OCI-LY1 (cell line): Measurements from ENCODE around the gene BAIAP2.

Experiments
- H2AFZ ChIP-seq: fragments of 200-600 bp; sonication (generic), shearing (Covaris generic); 2 replicates; pipeline ENCODE4 v1.6.0; 2014; ENCODE audit warnings: antibody characterized with exemption, mild to moderate bottlenecking, low read length
- H3F3A ChIP-seq: fragments of 200-600 bp; sonication (generic), shearing (Covaris generic); 2 replicates; pipeline ENCODE4 v1.6.0; 2014; ENCODE audit warnings: mild to moderate bottlenecking, antibody characterized with exemption, low read length, moderate library complexity; ENCODE audit not compliant: insufficient read depth
- H3K27ac ChIP-seq: fragments of 200-600 bp; sonication (generic); 2 replicates; pipeline ENCODE4 v1.5.1; 2014; ENCODE audit warnings: low read length, mixed run types, mild to moderate bottlenecking, low read depth; ENCODE audit not compliant: poor library complexity, severe bottlenecking
- H3K27me3 ChIP-seq: fragments of 200-600 bp; sonication (generic); 2 replicates; pipeline ENCODE4 v1.6.0; 2014; ENCODE audit warnings: antibody characterized with exemption, mild to moderate bottlenecking, low read length, moderate library complexity; ENCODE audit not compliant: insufficient read depth
- H3K36me3 ChIP-seq: fragments of 200-600 bp; sonication (generic); 2 replicates; pipeline ENCODE4 v1.6.1; 2014; ENCODE audit warnings: mild to moderate bottlenecking, antibody characterized with exemption, low read length, moderate library complexity, mixed read lengths; ENCODE audit not compliant: insufficient read depth
- H3K4me1 ChIP-seq: fragments of 200-600 bp; sonication (generic); 2 replicates; pipeline ENCODE4 v1.5.1; 2014; ENCODE audit warnings: mild to moderate bottlenecking, low read length, moderate library complexity; ENCODE audit not compliant: insufficient read depth, severe bottlenecking
- H3K4me2 ChIP-seq: fragments of 200-600 bp; sonication (generic), shearing (Covaris generic); 2 replicates; pipeline ENCODE4 v1.6.1; 2014; ENCODE audit warnings: low read length
- H3K4me3 ChIP-seq: fragments of 200-600 bp; sonication (generic); 2 replicates; pipeline ENCODE4 v1.5.1; 2014; ENCODE audit warnings: low read length, low read depth, mild to moderate bottlenecking, mixed read lengths; ENCODE audit not compliant: poor library complexity, severe bottlenecking
- H3K79me2 ChIP-seq: fragments of 200-600 bp; shearing (Covaris generic); 2 replicates; pipeline ENCODE4 v1.6.1; 2016; ENCODE audit warnings: mixed run types, low read length, mixed read lengths; ENCODE audit not compliant: insufficient read depth
- H3K9ac ChIP-seq: fragments of 200-600 bp; sonication (generic), shearing (Covaris generic); 2 replicates; pipeline ENCODE4 v1.6.1; 2014; ENCODE audit warnings: mild to moderate bottlenecking, low read length, mixed read lengths
- H3K9me2 ChIP-seq: fragments of 200-600 bp; sonication (generic), shearing (Covaris generic); 2 replicates; pipeline ENCODE4 v1.6.1; 2014; ENCODE audit warnings: low read depth, mild to moderate bottlenecking, low read length, mixed read lengths
- H3K9me3 ChIP-seq: fragments of 200-600 bp; shearing (Covaris generic); 2 replicates; pipeline ENCODE4 v1.6.1; 2014; ENCODE audit warnings: low read length, mixed read lengths
- H4K20me1 ChIP-seq: fragments of 200-600 bp; sonication (generic), shearing (Covaris generic); 2 replicates; pipeline ENCODE4 v1.6.0; 2016; ENCODE audit warnings: mild to moderate bottlenecking, low read length; ENCODE audit not compliant: insufficient read depth
- CTCF ChIP-seq: fragments of 200-600 bp; sonication (generic), shearing (Covaris generic); IDR thresholded peaks from 2 replicates; pipeline ENCODE4 v1.5.1; 2017; ENCODE audit warnings: mild to moderate bottlenecking, antibody characterized with exemption, low read length, moderate library complexity, mixed read lengths
- EZH2 ChIP-seq: fragments of 200-600 bp; sonication (generic), shearing (Covaris generic); IDR thresholded peaks from 2 replicates; pipeline ENCODE4 v1.8.0; 2017; ENCODE audit warnings: borderline replicate concordance, mixed run types, mild to moderate bottlenecking, antibody characterized with exemption, low read length, moderate library complexity, mixed read lengths

BAIAP2 gene

DNA sequence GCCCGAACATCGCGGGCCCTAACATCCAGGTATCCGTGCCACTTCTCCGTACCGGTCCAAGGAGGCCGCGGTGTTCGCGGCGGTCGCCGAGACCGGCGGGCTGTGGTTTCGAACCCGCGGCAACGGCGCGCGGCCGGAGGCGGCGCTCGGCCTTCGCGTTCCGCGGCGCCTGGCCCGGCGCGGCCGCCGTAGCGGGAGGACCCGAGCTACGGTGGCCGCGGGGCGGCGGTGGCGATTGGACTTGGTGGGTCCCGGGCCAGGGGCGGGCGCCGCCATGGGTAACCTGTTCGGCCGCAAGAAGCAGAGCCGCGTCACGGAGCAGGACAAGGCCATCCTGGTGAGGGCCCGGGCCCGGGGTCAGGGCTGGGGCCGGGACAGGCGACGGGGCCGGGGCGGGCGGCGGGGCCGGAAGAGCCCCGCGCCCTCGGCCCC, 43.3 kb upstream of the BAIAP2 start, which contains the start of gene CHMP6:
Gene CHMP6, plus strand, starts transcription at position 197 of the 432 bp plus-strand sequence. Its CDS starts 78 bp downstream, at position 275.
- Histone ChIP-seq H4K20me1 (no peaks in the 10 kb centered on the region), H3K4me1 (peaks cover 25% of the 10 kb centered on the region), H3K4me3 (peak within 1 kb of the TSS; percentile 87), H3K4me2 (peak within 1 kb of the TSS; percentile 88), H3K9ac (peak within 1 kb of the TSS; percentile 80), H3K27ac (no peak within 1 kb of the TSS), H3K9me2 (no peaks in the 10 kb centered on the region), H2AFZ (0 out of 2 replicates have a peak within 1 kb of the TSS, but pooled peaks have one; percentile 90), H3F3A (no peaks in the 10 kb centered on the region), H3K36me3 (no peaks in the 10 kb centered on the region; the same call in 1 of the 2 replicates), H3K27me3 (peaks cover 13% of the 10 kb centered on the region), H3K9me3 (no peaks in the 10 kb centered on the region), H3K79me2 (no peaks in the 10 kb centered on the region)
- TF ChIP-seq EZH2 (no peak), CTCF (no peak)

DNA sequence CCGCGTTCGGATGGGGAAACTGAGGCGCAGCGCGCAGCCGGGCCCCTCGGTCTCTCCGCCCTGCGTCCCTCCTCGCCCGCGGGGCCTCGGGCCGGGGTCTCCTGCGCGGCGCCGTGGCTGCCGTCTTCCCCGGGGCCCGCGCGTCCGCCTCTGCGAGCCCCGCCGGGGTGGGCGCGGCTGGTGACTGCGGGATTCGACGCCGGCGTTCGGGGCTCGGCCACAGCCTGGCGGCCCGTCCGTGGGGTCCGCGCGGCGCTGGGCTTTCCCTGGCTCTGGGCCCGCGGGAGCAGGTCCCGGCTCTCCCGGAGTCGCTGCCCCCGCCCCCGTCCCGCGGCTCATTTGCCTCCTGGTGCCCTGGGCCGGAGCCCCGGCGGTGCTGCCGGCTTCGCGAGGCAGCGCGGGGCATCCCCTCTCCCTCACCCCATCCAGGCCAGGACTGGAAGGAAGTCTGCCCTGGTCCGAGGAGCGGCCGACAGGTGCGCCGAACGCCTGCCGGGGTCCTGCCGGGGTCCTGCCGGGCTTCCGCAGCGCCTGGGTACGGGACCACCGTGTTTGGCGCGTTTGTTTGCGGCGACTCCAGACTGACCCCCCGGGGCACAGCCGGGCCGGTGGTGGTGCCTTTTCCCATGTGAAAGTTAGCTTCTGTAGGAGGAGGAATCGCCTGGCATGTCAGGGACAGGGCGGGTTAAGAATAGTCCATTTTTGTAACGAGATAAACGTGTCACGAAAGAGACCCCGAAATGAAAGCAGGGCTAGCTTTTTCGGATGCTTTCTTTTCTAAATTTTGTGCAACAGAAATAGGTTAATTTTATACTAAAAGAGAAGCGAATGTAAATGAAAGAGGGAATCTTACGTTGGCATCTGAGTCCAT, 42.6 kb upstream of the BAIAP2 start:
- Histone ChIP-seq H2AFZ (no peak overlapping the region), H3K4me1 (peaks cover 25% of the 10 kb centered on the region), H3K27me3 (peaks cover 13% of the 10 kb centered on the region), H3K9ac (peak overlapping the region; percentile 80), H3K36me3 (no peaks in the 10 kb centered on the region; the same call in 1 of the 2 replicates), H3K9me3 (no peaks in the 10 kb centered on the region), H4K20me1 (no peaks in the 10 kb centered on the region), H3K9me2 (no peaks in the 10 kb centered on the region), H3K4me2 (peak overlapping the region; percentile 88), H3K4me3 (peak overlapping the region; percentile 87), H3F3A (no peaks in the 10 kb centered on the region), H3K27ac (no peak overlapping the region), H3K79me2 (no peaks in the 10 kb centered on the region)
- TF ChIP-seq EZH2 = no peak
- no peak for TF ChIP-seq CTCF

GRCh38 chr17:80992948-80993624, 41.9 kb upstream of the BAIAP2 start:
- Histone ChIP-seq H3K4me2 (peak overlapping the region; percentile 88), H4K20me1 (no peaks in the 10 kb centered on the region), H3K27me3 (peaks cover 13% of the 10 kb centered on the region), H3K4me3 (peak overlapping the region; percentile 87), H3K4me1 (peaks cover 25% of the 10 kb centered on the region), H3K9me3 (no peaks in the 10 kb centered on the region), H2AFZ (no peak overlapping the region), H3K9me2 (no peaks in the 10 kb centered on the region), H3K79me2 (no peaks in the 10 kb centered on the region), H3K27ac (no peak overlapping the region), H3K9ac (peak overlapping the region; percentile 80; the same call in 1 of the 2 replicates), H3F3A (no peaks in the 10 kb centered on the region), H3K36me3 (no peaks in the 10 kb centered on the region; the same call in 1 of the 2 replicates)
- TF ChIP-seq EZH2 = no peak
- no peak for TF ChIP-seq CTCF
